ENCODE measurements around the gene IFITM1. TPM values are rescaled to one million over a fixed set of nuclear protein-coding genes. Genes with fewer than 3 reads are reported as not detected.

The IFITM1 gene
- total RNA-seq, 1 experiment from 2014 or later, result 3.2 TPM

- TF ChIP-seq CTCF (IDR thresholded peaks at IDR 0.05; ENCODE audit: insufficient read depth in 1 of 2, low read depth in 1 of 2, low read length in 1 of 2, severe bottlenecking in 1 of 2, unreplicated experiment in 1 of 2), result no peak
- Histone ChIP-seq H3K36me3 (ENCODE audit: control insufficient read depth, insufficient read depth, low read length) (no peaks in the 10 kb centered on the region), H3K9me3 (no peaks in the 10 kb centered on the region), H3K4me3 (ENCODE audit: low read depth, low read length) (no peak overlapping the region), H3K27me3 (replicated peaks; ENCODE audit: control insufficient read depth, insufficient read depth, low read length) (no peaks in the 10 kb centered on the region), H3K4me1 (peaks cover 18% of the 10 kb centered on the region)
- Mint-ChIP-seq H3K36me3 (ENCODE audit: insufficient read depth, unreplicated experiment) (no peaks in the 10 kb centered on the region), H3K4me1 (ENCODE audit: low read depth, unreplicated experiment) (peaks cover 16% of the 10 kb centered on the region), H3K4me3 (ENCODE audit: unreplicated experiment) (no peak overlapping the region), H3K27ac (ENCODE audit: unreplicated experiment) (no peak overlapping the region), H3K9me3 (ENCODE audit: unreplicated experiment) (no peaks in the 10 kb centered on the region), H3K27me3 (ENCODE audit: insufficient read depth, unreplicated experiment) (peaks cover 3% of the 10 kb centered on the region)
- intact Hi-C loops (cut with micrococcal nuclease; ENCODE audit: unreplicated experiment), result no loop called here
- DNase-seq, result no peak
- POLR2A ChIA-PET, result no interaction called here
- no TSS peak for BruUV-seq (replicated peaks)
- CTCF ChIA-PET, result no interaction called here
These were observed 26.1 kb downstream of the IFITM1 start for GRCh38 chr11:339963-340362.

GRCh38 chr11:340539-341512, 27.0 kb downstream of the IFITM1 start:
- no peaks in the 10 kb centered on the region for H3K36me3 Mint-ChIP-seq (ENCODE audit: insufficient read depth, unreplicated experiment)
- no peak for DNase-seq
- POLR2A ChIA-PET, result no interaction called here
- H3K27me3 ChIP-seq (replicated peaks; ENCODE audit: control insufficient read depth, insufficient read depth, low read length), result no peaks in the 10 kb centered on the region
- no peak for TF ChIP-seq CTCF (IDR thresholded peaks at IDR 0.05; ENCODE audit: insufficient read depth in 1 of 2, low read depth in 1 of 2, low read length in 1 of 2, severe bottlenecking in 1 of 2, unreplicated experiment in 1 of 2)
- peaks cover 10% of the 10 kb centered on the region for H3K4me1 ChIP-seq
- H3K9me3 Mint-ChIP-seq (ENCODE audit: unreplicated experiment), result no peaks in the 10 kb centered on the region
- intact Hi-C loops (cut with micrococcal nuclease; ENCODE audit: unreplicated experiment), result no loop called here
- no peak overlapping the region for H3K4me3 Mint-ChIP-seq (ENCODE audit: unreplicated experiment)
- BruUV-seq (replicated peaks), result no TSS peak
- H3K27me3 Mint-ChIP-seq (ENCODE audit: insufficient read depth, unreplicated experiment), result peaks cover 3% of the 10 kb centered on the region
- no peaks in the 10 kb centered on the region for H3K9me3 ChIP-seq
- CTCF ChIA-PET, result no interaction called here
- no peak overlapping the region for H3K4me3 ChIP-seq (ENCODE audit: low read depth, low read length)
- H3K27ac Mint-ChIP-seq (ENCODE audit: unreplicated experiment), result no peak overlapping the region
- H3K4me1 Mint-ChIP-seq (ENCODE audit: low read depth, unreplicated experiment), result peaks cover 16% of the 10 kb centered on the region
- H3K36me3 ChIP-seq (ENCODE audit: control insufficient read depth, insufficient read depth, low read length), result no peaks in the 10 kb centered on the region

- POLR2A ChIA-PET, result no interaction called here
- no peak overlapping the region for H3K4me3 ChIP-seq (ENCODE audit: low read depth, low read length)
- no TSS peak for BruUV-seq (replicated peaks)
- Mint-ChIP-seq H3K27me3 (ENCODE audit: insufficient read depth, unreplicated experiment) (peaks cover 3% of the 10 kb centered on the region), H3K4me1 (ENCODE audit: low read depth, unreplicated experiment) (peaks cover 6% of the 10 kb centered on the region), H3K4me3 (ENCODE audit: unreplicated experiment) (no peak overlapping the region), H3K27ac (ENCODE audit: unreplicated experiment) (no peak overlapping the region), H3K9me3 (ENCODE audit: unreplicated experiment) (no peaks in the 10 kb centered on the region), H3K36me3 (ENCODE audit: insufficient read depth, unreplicated experiment) (no peaks in the 10 kb centered on the region)
- no peaks in the 10 kb centered on the region for H3K36me3 ChIP-seq (ENCODE audit: control insufficient read depth, insufficient read depth, low read length)
- intact Hi-C loops (cut with micrococcal nuclease; ENCODE audit: unreplicated experiment), result no loop called here
- H3K27me3 ChIP-seq (replicated peaks; ENCODE audit: control insufficient read depth, insufficient read depth, low read length), result no peaks in the 10 kb centered on the region
- H3K4me1 ChIP-seq, result no peaks in the 10 kb centered on the region
- CTCF ChIA-PET, result no interaction called here
- no peak for TF ChIP-seq CTCF (IDR thresholded peaks at IDR 0.05; ENCODE audit: insufficient read depth in 1 of 2, low read depth in 1 of 2, low read length in 1 of 2, severe bottlenecking in 1 of 2, unreplicated experiment in 1 of 2)
- no peak for DNase-seq
- no peaks in the 10 kb centered on the region for H3K9me3 ChIP-seq
These were observed 28.5 kb downstream of the IFITM1 start for GRCh38 chr11:342328-342727.

All from Caco-2 (cell line).